ENCODE results near the gene CREB5.

Gene CREB5

GRCh38 chr7:28641752-28642545, 229.6 kb downstream of the CREB5 start:
- no peak for DNase-seq (ENCODE audit: low read depth in 2 of 2)

- peak; percentile 27 to 43 for DNase-seq (ENCODE audit: low read depth in 2 of 2)
These were observed 230.9 kb downstream of the CREB5 start for GRCh38 chr7:28643188-28643569.

- DNase-seq (ENCODE audit: low read depth in 2 of 2): no peak
These were observed 231.4 kb downstream of the CREB5 start for GRCh38 chr7:28643584-28644340.

- DNase-seq (ENCODE audit: low read depth in 2 of 2): no peak
These were observed 233.5 kb downstream of the CREB5 start for GRCh38 chr7:28645866-28646265.

- no peak for DNase-seq (ENCODE audit: low read depth in 2 of 2)
These were observed 234.2 kb downstream of the CREB5 start for GRCh38 chr7:28646376-28647075.

GRCh38 chr7:28647076-28647421, 234.7 kb downstream of the CREB5 start:
- no peak for DNase-seq (ENCODE audit: low read depth in 2 of 2)

GRCh38 chr7:28649189-28649588, 236.9 kb downstream of the CREB5 start:
- DNase-seq (ENCODE audit: low read depth in 2 of 2): no peak

GRCh38 chr7:28649811-28650210, 237.5 kb downstream of the CREB5 start:
- no peak for DNase-seq (ENCODE audit: low read depth in 2 of 2)

- no peak for DNase-seq (ENCODE audit: low read depth in 2 of 2)
These were observed 241.8 kb downstream of the CREB5 start for GRCh38 chr7:28654110-28654509.

GRCh38 chr7:28656529-28656928, 244.2 kb downstream of the CREB5 start:
- DNase-seq (ENCODE audit: low read depth in 2 of 2): no peak

GRCh38 chr7:28658381-28658780, 246.1 kb downstream of the CREB5 start:
- DNase-seq (ENCODE audit: low read depth in 2 of 2): no peak

GRCh38 chr7:28660132-28660531, 247.8 kb downstream of the CREB5 start:
- no peak for DNase-seq (ENCODE audit: low read depth in 2 of 2)

GRCh38 chr7:28661826-28662595, 249.7 kb downstream of the CREB5 start:
- DNase-seq (ENCODE audit: low read depth in 2 of 2): no peak

GRCh38 chr7:28666154-28666553, 253.8 kb downstream of the CREB5 start:
- DNase-seq (ENCODE audit: low read depth in 2 of 2): no peak

- no peak for DNase-seq (ENCODE audit: low read depth in 2 of 2)
These were observed 255.8 kb downstream of the CREB5 start for GRCh38 chr7:28668085-28668484.

GRCh38 chr7:28669330-28669729, 257.0 kb downstream of the CREB5 start:
- DNase-seq (ENCODE audit: low read depth in 2 of 2): no peak

GRCh38 chr7:28671526-28671925, 259.2 kb downstream of the CREB5 start:
- no peak for DNase-seq (ENCODE audit: low read depth in 2 of 2)

GRCh38 chr7:28672397-28672797, 260.1 kb downstream of the CREB5 start:
- no peak for DNase-seq (ENCODE audit: low read depth in 2 of 2)

GRCh38 chr7:28674359-28674782, 262.1 kb downstream of the CREB5 start:
- DNase-seq (ENCODE audit: low read depth in 2 of 2): no peak

GRCh38 chr7:28675429-28675828, 263.1 kb downstream of the CREB5 start:
- no peak for DNase-seq (ENCODE audit: low read depth in 2 of 2)

- no peak for DNase-seq (ENCODE audit: low read depth in 2 of 2)
These were observed 265.4 kb downstream of the CREB5 start for GRCh38 chr7:28677668-28678067.

- DNase-seq (ENCODE audit: low read depth in 2 of 2): no peak
These were observed 266.2 kb downstream of the CREB5 start for GRCh38 chr7:28678431-28678965.

Measured in fibroblast of skin of left biceps (primary cell).